G401.6 (cell line): ENCODE results near the gene SULT1C4.
"Not testable (repeated sequence)": the region's sequence is repeated elsewhere in the genome, so short reads cannot be mapped to it uniquely, and the experiment has no call there.

ENCODE experiments used
- FAIRE-seq: peaks from 2 replicates; lab custom pipeline; 2012; peaks lifted over from hg19 to GRCh38; lab: Jason Lieb, UNC

SULT1C4 gene

DNA sequence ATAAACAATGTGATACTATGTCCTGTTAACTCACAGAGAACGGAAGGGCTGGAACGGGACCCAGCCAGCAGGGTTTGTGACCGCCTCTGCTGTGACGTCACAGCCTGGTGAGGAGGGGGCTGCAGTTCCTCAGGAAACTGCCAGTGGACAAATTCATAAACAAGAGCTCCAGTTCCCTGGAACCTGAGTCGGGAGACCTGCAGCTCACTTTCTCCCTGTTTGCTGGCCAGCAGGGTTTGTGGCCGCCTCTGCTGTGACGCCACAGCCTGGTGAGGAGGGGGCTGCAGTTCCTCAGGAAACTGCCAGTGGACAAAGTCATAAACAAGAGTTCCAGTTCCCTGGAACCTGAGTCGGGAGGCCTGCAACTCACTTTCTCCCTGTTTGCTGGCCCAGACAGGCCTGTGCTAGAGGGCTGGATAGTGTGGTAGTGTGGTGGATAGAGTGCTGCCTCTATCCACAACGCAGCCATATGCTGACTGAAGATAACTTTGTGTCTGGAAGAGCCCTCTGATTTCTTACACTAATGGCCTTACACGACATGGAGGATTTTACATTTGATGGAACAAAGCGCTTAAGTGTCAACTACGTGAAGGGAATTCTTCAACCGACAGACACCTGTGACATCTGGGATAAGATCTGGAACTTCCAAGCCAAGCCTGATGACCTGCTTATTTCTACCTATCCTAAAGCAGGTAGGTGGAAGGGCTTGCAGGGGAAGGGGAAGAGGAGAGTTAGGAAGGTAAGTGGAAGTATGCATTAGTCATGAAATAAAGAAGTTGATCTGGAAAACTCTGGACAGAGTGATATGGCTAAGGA, at the start of gene SULT1C4:
Gene SULT1C4, plus strand, starts transcription at position 140 of the 816 bp plus-strand sequence. Its CDS starts 384 bp downstream, at position 524.
- no peak for FAIRE-seq

DNA sequence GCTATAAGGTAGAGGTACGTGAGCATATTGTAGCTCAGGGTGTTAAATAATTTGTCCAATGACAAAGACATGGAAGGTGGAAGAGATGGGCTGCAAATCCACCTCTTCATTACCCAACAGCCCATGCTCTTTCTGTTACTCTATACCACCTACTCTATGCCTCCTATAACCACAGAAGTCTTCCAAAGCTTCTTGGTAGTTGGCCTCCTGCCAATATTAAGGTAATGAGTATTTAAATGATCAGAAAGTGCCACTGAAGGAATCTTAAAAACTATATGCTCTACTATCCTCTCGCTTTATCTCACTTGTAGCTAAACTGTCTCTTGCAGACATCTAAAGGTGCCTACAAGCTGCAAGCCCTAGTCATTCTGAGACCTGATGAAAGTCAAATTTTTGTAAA, 48.0 kb upstream of the SULT1C4 start:
- FAIRE-seq = no peak

DNA sequence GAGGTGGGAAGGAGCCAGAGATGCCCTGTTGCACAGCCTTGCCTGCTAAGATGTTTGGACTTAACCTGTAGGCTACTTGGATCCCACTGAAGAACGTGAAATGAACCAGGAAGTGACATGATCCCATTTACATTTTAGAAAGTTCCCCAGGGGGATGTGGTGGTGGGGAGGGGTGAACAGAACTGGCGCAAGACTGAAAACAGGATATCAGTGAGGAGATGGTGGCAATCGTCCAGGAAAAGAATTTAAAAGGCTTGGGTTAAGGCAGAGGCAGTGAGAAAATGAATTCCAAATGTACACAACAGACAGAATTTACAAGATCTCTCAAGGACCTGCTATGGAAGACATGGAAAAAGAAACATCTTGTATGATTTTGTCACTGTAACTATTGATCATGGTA, 46.8 kb upstream of the SULT1C4 start:
- no peak for FAIRE-seq

DNA sequence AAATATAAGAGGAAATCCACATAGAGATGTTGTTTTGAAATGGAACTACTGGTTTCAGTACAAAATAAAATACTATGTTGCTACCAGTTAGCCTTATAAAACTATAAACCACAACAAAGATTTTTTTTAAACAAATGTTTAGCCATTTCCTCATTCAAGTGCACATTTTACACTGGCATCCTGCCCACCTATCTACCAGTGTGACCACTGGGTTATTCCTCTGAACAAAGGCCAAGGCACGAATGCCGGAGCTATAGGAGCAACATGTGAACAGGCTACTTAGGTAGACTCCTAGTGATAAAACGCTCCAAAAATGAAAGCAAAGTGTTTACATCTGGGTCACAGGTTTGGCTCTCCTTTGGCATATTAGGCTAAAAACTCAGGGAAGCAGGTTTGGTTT, 31.8 kb upstream of the SULT1C4 start:
- no peak for FAIRE-seq

DNA sequence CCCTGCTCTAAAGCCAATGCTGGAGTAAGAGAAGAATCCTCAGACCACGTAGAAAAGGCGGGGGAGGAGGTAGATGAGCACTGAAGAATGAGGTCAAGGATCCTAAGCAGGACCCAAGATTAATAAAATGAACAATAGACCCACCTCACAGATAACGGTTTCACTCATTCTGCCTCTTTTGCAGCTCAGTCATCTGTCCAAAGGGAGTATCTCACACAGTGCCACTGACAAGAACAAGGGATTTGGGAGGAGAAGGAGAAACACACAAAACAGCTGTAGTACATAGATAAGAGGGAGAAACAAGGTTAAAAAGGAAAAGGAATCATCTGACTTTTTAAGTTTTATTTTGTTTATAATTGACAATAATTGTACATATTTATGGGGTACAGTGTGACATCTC, 30.9 kb upstream of the SULT1C4 start:
- FAIRE-seq = no peak

DNA sequence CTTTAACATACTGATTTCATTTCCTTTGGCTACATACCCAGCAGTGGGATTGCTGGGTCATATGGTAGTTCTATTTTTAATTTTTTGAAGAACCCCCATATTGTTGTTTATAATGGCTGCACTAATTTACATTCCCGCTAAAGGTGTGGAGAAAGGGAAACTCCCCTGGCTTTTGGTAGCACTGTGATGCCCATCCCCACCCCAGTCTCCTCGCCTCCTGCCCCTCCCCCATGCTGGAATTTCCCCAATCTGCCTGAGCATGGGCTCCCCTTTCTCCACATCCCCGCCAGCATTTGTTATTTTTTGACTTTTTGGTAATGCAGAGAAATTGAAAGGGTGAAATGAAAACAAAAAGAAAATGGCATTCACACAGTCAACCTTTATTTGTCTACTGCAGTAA, 30.0 kb upstream of the SULT1C4 start:
- no peak for FAIRE-seq

DNA sequence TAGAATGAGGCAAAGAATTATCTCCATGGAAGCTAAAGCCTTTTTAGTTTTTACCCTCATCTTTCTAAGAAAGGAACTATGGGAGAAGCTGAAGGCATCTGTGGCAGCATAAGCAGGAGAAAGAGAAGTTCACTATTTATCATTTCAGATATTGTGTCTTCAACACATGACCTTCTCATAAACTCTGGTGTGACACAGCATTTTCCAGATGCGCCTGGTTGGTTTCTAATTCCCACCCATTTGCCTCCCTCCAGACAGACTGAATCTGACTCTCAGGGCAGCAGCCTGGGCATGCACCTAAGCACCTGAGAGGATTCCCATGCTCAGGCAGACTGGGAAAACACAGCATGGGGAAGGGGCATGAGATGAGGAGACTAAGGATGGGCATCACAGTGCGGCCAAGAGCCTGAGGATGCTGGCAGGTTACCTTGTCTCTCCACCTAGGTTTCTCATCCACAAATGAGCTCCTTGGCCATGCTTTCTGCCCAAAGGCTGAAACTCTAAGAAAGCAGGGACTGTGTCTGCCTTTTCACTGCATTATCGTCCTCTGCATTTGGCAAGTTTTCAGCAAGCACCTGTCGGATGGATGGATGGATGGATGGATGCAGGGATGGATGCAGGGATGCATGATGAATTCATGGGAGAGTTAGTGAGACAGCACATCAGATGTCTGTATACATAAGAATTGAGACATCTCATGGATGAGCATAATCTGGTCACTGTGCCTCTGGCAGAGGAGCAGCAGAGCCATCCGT, 28.8 kb upstream of the SULT1C4 start:
- no peak for FAIRE-seq

DNA sequence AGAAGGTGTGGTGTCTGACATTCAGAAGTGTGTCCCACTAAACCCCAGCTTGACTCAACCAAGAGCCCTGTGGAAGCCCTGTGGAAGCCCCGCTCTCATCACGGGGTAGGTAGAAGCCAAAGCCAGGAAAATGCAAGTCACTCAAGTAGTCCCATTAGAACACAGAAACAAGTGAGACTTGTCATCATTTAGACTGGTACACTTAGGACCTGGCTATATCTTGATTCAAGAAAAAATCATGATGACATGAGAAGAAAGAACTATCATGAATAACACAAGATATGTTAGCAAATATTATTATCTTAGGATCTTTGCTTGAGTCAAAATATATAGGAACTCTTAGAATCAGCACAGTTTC, 28.2 kb upstream of the SULT1C4 start:
- no peak for FAIRE-seq

DNA sequence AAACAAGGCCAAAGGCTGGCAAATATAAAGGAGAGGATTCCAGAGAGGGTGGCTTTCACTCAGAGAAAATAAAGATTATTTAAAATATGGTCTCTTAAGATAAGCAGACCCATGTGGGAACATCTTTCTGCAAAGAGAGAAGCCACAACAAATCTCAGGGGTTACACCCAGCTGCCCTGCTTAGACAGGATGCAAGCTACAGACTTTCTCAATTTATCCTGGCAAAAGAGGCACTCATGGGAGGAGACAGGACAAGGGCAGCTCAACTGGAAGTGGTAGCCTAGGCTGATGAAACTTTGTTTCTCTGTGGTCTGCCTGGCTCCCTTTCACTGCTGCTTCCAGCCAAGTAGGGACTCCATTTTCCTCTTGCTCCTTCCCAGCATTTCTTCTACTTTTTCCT, 25.9 kb upstream of the SULT1C4 start:
- FAIRE-seq = no peak

DNA sequence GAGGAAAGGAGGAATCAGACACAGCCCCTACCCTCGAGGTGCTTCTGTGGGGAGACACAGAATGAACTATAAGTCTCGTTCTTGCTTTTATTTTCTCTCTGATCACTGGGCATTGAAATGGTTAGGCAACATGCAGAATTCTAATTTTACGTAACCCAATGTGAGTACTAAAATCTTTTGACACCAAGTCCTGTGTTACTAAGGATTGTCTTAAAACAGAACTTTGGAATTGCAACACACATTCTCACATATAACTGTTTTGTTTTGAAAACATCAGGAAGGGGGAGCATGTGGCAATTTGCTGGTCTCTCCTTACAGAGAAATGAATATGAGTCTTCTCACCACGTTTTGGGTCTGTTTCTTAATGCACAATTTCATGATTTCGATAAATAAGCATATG, 23.6 kb upstream of the SULT1C4 start:
- no peak for FAIRE-seq

DNA sequence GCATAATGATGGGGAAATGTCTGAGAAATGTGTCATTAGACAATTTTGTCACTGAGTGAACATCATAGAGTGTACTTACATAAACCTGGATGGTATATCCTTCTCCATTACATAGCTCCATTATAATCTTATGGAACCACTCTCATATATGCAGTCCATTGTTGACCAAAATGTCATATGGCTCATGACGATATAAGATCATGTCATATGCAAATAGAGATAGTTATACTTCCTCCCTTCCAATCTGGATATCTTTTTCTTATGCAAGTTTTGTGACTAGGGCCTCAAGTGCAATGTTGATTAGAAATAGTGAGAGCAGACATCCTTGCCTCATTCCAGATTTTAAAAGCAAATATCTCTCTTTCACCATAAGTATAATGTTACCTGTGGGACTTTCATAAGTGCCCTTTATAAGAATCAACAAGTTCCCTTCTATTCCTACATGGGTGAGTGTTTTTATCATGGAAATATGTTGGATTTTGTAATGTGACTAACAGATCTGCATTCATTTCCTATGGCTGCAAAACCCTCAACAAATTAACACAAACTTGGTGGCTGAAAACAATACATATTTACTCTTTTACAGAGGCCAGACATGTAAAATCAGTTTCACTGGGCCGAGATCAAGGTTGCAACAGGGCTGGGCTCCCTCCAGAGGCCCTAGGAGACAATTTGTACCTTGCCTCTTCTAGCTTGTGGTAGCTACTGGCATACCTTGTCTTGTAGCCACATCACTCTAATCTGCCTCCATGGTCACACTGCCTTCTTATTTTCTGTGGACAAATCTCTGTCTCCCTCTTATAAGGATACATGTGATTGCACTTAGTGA, 21.6 kb upstream of the SULT1C4 start:
- no peak for FAIRE-seq

DNA sequence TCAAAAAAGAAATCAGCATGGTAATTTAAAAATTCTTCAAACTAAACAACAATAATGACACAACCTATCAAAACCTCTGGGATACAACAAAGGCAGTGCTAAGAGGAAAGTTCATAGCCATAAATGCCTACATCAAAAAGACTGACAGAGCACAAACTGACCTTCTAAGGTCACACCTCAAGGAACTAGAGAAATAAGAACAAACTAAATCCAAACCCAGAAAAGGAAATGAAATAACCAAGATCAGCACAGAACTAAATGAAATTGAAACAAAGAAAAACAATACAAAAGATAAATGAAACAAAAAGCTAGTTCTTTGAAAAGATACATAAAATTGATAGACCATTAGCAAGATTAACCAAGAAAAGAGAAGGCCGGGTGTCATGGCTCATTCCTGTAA, 18.4 kb upstream of the SULT1C4 start:
- FAIRE-seq = not testable (repeated sequence)

DNA sequence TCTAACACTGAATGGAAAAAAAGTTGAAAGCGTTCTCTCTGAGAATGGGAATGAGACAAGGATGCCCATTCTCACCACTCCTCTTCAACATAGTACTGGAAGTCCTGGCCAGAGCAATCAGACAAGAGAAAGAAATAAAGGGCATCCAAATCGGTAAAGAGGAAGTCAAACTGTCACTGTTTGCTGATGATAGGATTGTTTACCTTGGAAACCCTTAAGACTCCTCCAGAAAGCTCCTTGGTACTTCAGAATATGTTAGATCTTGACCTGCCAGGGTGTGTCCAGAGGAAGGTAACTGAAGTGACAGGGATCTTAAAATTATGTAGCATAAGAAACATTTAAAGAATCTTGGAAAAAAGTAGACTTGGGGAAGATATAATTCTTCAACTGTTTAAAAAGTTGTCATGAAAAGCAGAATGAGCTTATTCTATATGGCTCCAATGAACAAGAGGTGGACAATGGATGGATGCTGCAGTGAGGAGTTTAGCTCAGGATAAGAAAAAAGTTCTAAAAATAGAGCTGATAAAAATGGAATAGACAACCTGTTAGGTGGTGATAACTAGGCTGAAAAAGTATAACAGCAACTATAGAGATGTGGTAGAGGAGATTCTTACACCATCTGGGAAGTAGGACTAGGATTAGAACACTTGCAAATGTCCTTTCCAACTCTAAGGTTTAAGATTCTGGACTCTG, 16.8 kb upstream of the SULT1C4 start:
- FAIRE-seq = no peak

DNA sequence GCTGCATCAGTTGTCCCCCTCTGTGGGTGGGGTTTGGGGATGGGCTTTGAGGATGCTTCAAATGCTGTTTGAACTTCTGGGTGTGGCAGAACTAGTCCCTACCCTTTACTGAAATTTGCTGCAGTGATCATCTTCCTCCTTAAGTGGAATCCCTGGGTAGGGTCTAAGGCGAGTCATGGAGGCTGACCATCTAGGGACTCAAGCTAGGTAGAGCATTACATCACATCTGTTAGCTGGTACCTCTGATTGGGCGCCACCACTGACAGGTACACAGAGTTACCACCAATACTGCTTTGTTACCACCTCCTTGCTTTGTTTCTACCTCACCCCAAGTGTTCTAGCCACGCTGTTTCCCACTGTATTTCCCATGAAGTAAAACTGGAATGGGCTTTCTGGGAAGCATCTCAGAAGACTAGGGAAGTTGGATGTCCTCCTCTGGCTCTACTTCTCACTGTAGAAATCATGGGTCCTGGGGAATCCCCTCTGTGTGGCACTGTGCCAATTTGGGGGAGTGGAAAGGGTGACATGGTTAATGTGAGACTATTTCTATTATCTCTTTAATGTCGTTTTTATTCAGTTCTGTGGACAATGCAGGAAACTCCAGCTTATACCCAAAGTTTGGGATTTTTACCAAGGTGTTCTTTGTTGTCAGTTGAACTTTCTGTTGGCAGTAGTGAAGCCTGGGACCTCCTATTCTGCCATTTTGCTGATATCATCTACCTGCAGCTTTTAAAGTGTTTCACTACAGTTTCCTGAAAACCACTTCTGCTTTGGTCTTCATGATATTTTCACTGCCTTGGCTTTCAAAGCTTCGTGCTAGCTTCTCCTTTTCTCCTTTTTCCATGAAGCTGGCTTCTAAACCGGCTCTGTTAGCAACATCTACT, 14.5 kb upstream of the SULT1C4 start:
- no peak for FAIRE-seq

DNA sequence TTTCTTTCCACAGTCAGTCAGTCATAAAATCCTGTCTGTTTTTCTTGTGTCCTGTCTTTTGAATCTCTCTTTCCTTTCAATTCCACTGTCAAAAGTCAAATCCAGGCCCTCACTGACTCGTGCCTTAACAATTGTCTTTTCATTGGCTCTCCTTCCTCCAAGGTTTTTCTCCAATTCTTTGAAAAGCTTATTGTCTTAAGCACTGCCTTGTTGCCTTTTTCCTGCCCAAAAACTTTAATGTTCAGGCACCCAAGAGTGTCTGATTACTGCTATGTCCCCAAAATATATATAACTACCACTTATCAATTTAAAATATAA, 13.9 kb upstream of the SULT1C4 start:
- FAIRE-seq = no peak

DNA sequence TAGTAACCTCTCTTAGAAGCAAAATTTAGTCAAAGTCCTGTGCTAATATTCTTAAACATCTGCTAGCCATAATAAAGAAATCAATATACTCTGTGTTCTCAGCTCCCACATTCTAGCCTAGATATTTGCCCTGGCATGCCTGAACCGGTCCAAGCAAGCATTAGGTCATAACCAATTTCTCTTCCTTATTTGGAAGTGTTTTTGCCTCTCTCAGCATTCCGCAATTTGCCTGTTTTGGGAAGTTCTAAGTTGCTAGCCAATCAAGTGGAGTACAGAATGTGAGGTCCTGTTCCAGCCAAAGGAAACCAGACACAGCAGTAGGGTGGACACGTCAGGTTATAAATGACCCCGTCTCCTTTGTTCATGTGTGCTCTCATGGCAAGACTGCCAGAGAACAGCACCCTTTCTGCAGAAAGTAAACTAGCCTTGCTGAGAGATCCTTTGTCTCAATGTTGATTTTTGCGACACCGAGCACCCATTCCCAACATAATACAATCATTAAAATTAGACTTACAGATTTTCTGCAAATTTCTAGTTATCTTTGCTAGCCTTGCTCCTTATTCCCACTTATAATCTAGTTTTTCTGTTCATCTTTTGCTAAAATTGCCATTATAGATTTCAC, 13.0 kb upstream of the SULT1C4 start:
- FAIRE-seq = no peak

DNA sequence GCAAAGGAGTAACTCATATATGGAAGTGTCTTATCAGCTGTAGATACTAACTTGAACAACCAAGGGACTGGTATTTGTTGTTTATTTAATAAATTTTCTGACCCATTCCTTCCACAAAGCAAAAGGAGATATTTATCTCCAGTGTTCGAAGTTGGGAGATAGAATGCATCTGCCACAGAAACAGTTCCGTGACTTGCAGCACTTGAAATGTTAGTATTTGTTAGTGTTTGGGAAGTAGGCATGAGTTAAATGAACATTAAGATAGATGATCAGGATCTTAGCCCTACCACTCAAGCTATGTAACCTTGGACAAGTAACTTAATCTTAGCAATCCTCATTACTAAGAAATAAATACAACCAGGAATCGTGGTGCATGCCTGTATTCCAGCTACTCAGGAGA, 12.1 kb upstream of the SULT1C4 start:
- no peak for FAIRE-seq

DNA sequence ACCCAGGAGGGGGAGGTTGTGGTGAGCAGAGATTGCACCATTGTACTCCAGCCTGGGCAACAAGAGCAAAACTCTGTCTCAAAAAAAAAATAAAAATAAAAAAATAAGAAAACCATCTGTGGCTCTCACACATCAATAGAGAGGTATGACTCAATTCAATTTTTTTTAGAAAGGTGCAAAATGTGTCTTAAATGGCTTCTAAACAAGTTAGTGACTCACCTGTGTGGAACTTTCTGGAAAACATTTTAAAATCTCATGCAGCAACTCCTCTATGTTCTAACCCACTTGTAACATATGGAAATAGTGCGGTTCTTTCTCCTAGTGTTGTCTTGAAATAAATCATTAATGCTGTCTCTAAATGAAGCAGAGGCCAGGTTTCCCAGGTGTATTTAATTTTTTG, 10.7 kb upstream of the SULT1C4 start:
- no peak for FAIRE-seq

DNA sequence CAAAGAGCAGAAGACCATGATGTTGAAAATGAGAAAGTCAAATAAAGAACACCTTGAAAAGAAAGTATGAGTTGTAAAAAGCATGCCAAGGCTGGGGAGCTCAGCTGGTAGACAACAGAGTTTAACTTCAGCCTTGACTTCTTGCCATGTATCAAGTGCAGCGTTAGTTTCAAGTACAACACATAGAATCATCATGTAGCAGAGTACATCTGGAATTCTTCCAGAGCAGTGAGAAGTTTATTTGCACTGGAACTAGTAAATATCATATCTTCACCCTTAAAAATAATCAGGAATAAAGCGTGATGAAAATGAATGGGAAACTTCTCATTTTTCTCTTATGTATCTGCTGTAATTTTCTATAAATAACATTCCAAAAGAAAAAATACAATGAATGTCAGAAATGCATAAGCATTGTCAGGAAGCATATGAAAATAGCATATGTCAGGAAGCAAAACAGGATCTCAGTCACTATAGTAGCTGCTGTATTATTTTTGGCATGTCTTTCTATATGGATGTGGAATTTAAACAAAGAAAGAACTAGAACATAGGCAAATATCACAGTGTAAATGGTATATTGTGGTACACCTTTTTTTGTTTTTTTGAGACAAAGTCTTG, 10.1 kb upstream of the SULT1C4 start:
- FAIRE-seq = no peak

DNA sequence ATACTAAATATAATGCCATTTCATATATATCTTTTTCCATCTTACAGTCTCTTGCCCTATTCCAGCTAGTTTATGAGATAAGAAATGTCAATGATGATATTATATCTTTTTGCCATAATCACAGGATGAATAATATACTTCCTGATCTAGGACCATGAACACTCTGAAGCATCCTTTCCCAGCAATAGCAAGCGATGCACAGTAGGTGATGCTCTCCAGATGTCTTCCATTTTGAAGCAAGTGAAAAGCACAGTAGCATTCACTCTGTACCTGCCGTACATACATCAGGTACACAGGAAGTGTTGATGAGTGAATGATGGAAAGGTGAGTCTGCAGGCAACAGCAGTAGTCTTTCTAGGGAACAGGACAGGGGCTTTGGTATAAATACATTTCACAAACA, 8.6 kb upstream of the SULT1C4 start:
- no peak for FAIRE-seq

DNA sequence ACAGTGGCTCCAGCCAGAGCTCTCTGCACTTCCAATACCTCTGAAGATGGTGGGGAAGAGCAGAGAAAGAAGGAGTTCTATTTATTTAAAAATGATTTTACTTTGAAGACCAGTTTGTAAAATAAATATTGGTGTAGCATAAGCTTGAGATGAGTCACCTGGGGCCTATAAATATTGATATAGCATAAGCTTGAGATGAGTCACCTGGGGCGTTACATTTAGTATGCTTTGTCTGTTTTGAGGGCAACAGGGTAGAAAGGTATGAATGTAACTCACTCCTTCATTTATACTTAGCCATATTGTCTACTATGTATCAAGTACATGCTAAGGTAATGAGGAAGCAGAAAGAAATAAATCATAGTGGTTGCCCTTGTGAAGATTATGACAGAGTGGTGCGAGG, 7.7 kb upstream of the SULT1C4 start:
- no peak for FAIRE-seq
